ENCODE data around the gene PACS1.

Gene PACS1

DNA sequence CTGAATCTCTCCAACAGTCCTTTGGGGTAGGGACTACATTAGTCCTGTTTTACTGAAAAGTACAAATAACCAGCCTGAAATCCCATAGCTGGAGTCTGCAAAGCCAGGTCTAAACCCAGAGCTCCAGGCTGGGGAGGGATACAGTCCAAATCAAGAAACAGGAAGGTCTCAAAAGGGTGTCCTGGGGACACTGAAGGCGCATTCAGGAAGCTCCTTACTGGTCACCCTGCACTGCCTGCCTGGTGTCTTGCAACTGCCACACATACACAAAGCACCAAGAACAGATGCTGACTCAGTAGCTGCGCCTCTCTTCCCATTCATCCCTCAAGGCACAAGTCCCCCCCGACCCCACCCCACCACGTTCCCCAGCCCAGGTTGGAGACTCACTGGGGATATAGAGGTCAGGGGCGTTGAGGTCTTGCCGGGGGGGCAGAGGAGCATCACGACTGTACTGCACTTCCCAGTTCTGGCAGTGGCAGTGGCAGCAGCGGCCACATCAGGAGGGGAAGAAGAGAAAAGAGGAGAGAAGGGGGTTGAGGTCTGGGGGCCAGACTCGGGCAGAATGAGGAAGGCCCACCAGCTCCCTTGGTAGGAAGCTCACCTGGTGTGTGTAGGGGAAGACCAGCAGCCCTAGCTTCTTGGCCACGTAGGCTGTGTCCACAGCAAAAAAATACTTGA is 217.3 kb downstream of the PACS1 start:
- in situ Hi-C loops (cut with MboI; ENCODE audit: low sequenced_read_pairs, unreplicated experiment), result no loop called here
- DNase-seq (ENCODE audit: low spot score), result no peak
- TF ChIP-seq, protein P1, sequence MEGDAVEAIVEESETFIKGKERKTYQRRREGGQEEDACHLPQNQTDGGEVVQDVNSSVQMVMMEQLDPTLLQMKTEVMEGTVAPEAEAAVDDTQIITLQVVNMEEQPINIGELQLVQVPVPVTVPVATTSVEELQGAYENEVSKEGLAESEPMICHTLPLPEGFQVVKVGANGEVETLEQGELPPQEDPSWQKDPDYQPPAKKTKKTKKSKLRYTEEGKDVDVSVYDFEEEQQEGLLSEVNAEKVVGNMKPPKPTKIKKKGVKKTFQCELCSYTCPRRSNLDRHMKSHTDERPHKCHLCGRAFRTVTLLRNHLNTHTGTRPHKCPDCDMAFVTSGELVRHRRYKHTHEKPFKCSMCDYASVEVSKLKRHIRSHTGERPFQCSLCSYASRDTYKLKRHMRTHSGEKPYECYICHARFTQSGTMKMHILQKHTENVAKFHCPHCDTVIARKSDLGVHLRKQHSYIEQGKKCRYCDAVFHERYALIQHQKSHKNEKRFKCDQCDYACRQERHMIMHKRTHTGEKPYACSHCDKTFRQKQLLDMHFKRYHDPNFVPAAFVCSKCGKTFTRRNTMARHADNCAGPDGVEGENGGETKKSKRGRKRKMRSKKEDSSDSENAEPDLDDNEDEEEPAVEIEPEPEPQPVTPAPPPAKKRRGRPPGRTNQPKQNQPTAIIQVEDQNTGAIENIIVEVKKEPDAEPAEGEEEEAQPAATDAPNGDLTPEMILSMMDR (IDR thresholded peaks at IDR 0.05; ENCODE audit: borderline replicate concordance, control extremely low read depth, extremely low read depth, insufficient read depth, missing control alignments), result no peak

DNA sequence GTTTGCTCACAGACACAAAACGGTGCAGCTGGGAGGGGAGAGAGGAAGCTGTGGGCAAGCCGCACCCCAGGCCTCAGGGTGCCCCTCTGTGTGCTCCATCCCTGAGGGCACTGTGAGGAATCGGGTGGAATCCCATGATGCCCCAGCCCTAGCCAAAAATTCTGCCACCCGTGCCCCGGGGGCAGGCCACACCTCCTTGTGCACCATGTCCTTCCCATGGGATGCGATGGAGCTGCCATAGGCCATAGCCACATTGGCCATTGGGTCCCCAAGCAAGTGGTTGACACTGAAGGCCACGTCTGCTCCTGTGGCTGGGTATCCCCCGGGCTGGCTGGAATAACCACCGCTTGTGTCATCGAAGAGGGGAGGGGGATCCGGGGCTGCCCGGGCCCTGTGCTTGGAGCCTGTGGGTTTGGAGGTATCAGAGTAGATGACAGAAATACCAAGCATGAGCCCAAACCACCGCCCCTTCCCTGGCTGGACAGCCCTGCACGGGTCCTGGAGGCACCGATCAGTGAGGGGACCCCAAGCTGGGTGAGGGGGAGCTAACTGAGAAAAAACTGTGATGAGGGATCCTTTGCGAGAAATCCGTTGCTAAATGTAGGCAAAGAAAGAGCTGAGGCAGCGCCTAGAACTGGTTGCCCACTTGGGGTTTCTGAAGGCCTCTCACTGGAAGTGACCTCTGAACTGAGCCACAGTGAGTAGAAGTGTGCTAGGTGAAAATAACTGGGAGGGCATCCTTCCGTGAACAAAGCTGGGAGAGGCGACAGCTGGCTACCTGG is 218.0 kb downstream of the PACS1 start:
- in situ Hi-C loops (cut with MboI; ENCODE audit: low sequenced_read_pairs, unreplicated experiment), result no loop called here
- DNase-seq (ENCODE audit: low spot score), result no peak

DNA sequence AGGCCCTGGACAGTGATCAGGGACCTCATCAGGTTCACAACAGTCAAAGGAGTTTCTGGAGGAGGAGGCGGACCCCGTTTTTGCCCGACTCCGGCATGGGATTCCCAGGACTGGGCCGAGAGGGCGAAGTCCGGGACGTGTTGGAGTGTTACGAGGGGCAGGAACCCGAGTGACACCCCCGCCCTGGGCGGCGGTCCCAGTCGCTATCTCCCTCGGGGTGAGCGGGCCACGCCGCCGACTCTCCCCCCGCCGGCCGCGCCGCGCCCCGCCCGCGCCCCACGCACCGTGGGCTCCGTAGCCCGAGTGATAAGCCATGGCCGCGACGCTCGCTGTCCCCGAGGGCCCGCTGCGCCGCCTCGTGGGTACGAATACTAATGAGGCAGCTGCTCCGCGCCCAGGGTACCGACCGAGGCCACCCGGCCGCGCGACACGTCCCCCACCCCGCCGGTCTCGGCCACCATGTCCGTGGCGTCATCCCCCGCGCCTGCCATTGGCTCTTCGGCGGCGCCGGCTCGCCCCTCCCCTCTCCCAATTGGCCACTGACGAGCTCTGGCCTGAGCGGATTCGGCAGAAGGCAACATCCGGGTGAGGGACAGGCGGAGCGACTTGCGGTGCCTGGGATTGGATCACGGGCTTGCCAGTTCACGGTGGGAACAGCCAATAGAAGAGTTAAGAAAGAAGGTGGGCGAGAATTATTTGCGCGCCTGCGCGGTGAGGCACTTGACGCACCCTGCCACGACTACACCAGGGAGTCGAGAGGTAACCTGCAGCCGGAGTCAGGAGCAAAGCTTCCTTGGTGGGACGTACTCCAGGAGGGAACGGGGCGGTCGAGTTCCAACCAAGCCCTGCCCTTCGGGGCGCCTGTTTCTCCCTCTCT is 218.8 kb downstream of the PACS1 start, which contains the start of gene YIF1A:
TSS of gene YIF1A (minus strand) at position 473 of the 877 bp plus-strand sequence. CDS start at position 315, 158 bp downstream.
- peak; percentile 100 for DNase-seq (ENCODE audit: low spot score)
- TF ChIP-seq, protein P1 (IDR thresholded peaks at IDR 0.05; ENCODE audit: borderline replicate concordance, control extremely low read depth, extremely low read depth, insufficient read depth, missing control alignments), result no peak
- in situ Hi-C loops (cut with MboI; ENCODE audit: low sequenced_read_pairs, unreplicated experiment), result no loop called here

More for the DNA sequence above, 218.0 kb downstream of the PACS1 start:
- TF ChIP-seq, protein P1 (IDR thresholded peaks at IDR 0.05; ENCODE audit: borderline replicate concordance, control extremely low read depth, extremely low read depth, insufficient read depth, missing control alignments), result no peak

DNA sequence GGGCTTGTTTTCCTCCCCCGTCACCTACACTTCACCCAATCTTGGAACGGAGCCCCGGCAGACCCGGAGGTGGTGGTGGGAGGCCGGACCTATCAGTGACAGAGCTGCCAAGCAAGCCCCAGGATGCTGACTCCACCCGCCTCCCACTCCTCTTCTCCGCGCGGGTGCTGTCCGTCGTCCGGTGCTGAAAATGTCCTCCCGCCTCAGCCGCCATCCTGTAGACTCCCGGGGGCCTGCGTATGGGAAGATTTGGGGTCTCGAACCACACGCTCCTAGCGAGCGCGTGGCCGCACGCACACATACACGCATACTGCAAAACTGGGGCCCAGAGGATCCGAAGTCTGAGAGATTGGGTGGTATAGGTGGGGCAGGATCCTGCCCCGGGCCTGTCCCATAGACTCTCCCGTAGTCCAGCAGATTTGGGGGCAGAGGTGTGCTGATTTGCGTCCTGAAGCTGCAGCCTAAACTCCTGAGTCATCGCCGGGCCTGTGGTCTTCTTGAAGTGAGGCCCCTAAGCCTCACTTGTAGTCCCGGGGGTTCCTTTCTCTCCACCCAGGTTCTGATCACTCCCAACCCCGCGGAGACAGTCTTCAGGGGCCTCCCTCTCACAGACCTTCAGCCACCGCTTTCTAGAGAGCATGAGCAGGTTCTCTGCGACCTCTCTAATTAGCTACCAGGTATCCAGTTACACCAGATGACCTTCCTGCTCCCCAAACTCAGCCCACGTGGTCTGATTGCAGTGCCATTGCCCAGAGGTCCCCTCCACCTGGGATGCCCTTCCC is 219.7 kb downstream of the PACS1 start:
- in situ Hi-C loops (cut with MboI; ENCODE audit: low sequenced_read_pairs, unreplicated experiment), result no loop called here
- TF ChIP-seq, protein P1 (IDR thresholded peaks at IDR 0.05; ENCODE audit: borderline replicate concordance, control extremely low read depth, extremely low read depth, insufficient read depth, missing control alignments), result no peak
- DNase-seq (ENCODE audit: low spot score), result peak; percentile 93

DNA sequence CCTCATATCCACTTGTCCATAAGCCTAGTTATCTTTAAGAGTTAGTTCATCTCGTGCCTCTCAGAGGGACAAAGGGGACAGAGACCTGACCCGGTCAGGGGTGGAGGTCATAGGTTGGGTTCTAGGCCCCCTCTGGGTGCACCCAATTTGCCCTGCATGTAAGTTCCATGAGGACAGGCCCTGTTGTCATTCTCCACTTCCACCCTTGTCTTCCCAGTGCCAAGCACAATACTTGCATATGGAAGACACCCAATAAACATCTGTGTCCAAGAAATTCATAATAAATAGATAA is 220.2 kb downstream of the PACS1 start:
- in situ Hi-C loops (cut with MboI; ENCODE audit: low sequenced_read_pairs, unreplicated experiment), result no loop called here
- TF ChIP-seq, protein P1 (IDR thresholded peaks at IDR 0.05; ENCODE audit: borderline replicate concordance, control extremely low read depth, extremely low read depth, insufficient read depth, missing control alignments), result no peak
- DNase-seq (ENCODE audit: low spot score), result no peak

Measured in GM13976 (cell line).